ENCODE measurements around the gene MPPED1. TPM values are rescaled to one million over a fixed set of nuclear protein-coding genes. Genes with fewer than 3 reads are reported as not detected.

Gene MPPED1
- total RNA-seq, 1 donor from 2014 or later, result not detected

DNA sequence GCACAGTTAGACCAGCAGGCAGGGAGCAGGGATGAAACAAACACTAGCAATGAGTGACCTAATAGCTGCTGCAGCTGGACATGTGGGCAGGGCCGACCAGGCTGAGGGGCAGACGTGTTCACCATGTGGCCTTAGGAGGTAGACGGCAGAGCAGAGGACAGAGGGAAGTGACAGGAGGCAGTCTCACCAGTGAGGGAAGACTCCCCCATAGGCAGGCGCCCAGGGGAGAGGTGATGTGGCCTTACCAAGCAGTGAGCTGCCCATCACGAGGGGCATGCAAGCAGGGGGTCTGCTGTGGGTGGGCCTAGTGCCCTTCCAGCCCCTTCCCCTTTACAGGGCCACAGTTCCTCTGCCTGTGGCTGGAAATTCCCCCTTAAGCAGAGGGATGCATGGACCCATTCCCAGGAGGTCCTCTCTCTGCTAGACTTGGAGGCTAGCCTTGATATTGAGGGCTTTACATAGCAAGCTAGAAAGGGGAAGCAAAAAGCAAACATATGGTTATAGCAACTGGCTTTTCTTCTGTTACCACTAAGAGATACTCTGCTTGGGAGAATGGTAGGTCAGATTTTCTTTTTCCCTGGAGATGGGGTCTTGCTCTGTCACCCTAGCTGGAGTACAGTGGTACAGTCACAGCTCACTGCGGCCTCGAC, 67.6 kb downstream of the MPPED1 start:
- DNase-seq (no peak), ATAC-seq (ENCODE audit: poor library complexity) (no peak)
- intact Hi-C loops (cut with DNase I), result no loop called here

DNA sequence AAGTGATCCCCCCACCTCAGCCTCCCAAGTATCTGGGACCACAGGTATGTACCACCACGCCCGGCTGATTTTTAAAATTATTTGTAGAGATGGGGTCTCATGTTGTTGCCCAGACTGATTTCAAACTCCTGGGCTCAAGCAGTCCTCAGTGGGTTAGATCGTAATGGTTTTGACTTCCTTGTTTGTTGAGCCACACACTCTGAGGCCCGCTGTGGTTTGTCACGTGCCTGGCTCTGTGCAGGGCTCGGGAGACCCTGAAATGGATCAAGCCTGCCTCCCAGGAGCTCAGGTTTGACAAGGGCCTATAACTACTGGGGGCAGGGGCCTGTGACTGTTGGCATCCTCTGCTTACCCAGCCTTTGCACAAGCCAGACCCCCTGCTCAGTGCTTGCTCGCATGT, 68.1 kb downstream of the MPPED1 start:
- intact Hi-C loops (cut with DNase I), result no loop called here
- no peak for ATAC-seq (ENCODE audit: poor library complexity)
- DNase-seq, result no peak

GRCh38 chr22:43481568-43482317, 69.9 kb downstream of the MPPED1 start:
- DNase-seq (no peak), ATAC-seq (ENCODE audit: poor library complexity) (no peak)
- intact Hi-C loops (cut with DNase I), result no loop called here

DNA sequence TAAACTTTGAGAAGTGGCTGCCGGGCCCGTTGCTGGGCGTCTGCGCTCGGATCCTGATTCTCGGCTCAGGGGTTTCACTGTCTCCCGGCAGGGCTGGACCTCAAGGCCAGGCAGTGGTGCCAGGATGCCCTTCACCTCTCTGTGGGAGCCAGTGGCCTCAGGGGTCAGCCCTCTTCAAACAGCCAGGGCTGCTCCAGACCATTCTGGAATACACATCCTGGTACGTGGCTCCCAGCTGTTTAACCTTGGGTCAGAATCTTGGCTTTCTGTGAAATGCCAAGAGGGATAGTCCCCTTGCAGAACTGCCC, 70.5 kb downstream of the MPPED1 start:
- DNase-seq (no peak), ATAC-seq (ENCODE audit: poor library complexity) (no peak)
- intact Hi-C loops (cut with DNase I), result no loop called here

GRCh38 chr22:43483266-43483665, 71.5 kb downstream of the MPPED1 start:
- no peak for DNase-seq
- no peak for ATAC-seq (ENCODE audit: poor library complexity)
- intact Hi-C loops (cut with DNase I), result no loop called here

DNA sequence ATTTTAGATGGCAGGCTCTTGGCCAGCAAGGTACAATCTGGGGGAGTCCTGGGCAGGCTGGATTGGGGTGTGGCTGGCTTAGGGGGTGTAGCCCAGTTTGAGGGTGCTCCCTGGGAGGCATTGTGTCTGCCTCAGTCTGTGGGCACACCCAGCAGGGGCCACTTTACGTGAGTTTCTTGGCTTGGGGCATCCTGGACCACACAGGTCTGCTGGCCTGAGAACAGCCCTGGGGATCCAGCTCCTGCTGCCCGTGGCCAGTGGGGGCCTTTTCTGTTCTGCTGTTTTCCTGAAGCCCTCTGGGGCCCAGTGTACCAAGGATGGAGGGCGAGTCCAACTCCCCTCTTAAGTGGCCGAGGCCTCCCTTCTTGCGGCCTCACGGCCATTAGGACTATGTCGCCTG, 71.9 kb downstream of the MPPED1 start:
- no peak for ATAC-seq (ENCODE audit: poor library complexity)
- DNase-seq, result no peak
- intact Hi-C loops (cut with DNase I), result no loop called here

- ATAC-seq (ENCODE audit: poor library complexity), result no peak
- no peak for DNase-seq
- intact Hi-C loops (cut with DNase I), result no loop called here
Observed at GRCh38 chr22:43484227-43484626, 72.4 kb downstream of the MPPED1 start.

DNA sequence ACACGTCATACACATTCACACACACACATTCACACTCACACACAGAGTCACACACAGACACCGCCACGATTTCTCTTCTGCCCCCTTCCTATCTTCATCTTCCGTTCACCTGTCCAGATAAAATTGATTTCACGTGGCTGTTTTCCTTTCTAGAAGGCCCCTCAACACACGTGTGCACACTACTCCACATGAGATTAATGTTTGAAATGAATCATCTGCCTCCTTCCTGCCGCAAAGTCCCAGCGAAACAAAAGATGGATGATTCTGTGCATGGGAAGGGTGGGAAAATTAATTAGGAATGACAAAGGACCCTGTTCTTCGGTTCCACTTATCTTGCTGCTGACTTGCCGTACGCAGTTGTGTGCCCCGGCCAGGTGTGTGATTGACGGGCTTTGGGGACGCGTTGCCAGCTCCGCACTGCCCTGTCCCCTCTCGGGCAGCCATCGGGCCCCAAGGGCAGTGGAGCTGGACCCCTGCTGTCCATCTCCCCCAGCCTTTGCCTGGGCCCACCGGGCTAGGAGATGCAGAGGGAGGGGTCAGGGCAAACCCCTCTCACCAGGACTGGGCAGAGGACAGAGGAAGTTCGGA, 73.8 kb downstream of the MPPED1 start:
- intact Hi-C loops (cut with DNase I), result no loop called here
- no peak for DNase-seq
- no peak for ATAC-seq (ENCODE audit: poor library complexity)

DNA sequence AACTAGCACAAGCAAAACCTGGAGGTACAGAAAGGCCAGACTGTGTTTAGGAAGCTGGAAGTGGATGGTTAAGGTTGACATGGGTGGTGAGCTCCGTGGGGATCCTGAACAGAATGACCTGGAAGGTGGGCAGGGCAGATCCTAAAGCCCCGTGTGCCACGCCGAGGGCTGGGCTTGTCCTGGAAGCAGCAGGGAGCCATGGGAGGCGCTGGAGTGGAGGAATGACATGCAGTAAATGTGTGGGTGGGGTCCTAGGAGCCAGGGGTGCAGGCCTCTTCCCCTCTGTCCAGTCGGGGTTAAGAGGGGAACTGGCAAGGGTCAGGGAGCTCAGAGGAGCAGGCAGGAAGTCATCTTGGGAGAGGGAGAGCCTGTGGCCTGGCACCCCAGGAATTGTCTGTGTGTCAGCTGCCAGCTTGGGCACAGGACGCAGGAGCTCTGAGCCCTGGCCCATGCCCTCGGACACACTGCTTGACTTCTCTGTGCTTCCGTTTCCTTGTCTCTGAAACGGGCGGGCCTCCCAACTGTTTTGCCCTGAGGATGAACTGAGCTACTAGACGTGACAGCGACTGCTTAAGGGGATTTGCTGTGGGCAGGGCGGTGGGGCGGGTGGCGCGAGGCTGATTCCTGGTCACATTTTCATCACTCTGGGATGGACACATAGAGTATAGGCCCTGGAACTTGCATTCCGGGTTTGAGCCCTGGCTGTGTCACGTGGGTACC, 75.7 kb downstream of the MPPED1 start:
- DNase-seq (no peak), ATAC-seq (ENCODE audit: poor library complexity) (no peak)
- intact Hi-C loops (cut with DNase I), result no loop called here

GRCh38 chr22:43488031-43488866, 76.4 kb downstream of the MPPED1 start:
- ATAC-seq (ENCODE audit: poor library complexity) (no peak), DNase-seq (no peak)
- intact Hi-C loops (cut with DNase I), result no loop called here

- no peak for ATAC-seq (ENCODE audit: poor library complexity)
- intact Hi-C loops (cut with DNase I), result no loop called here
- DNase-seq, result no peak
Observed at GRCh38 chr22:43488937-43489336, 77.1 kb downstream of the MPPED1 start.

GRCh38 chr22:43490311-43490710, 78.5 kb downstream of the MPPED1 start:
- intact Hi-C loops (cut with DNase I), result no loop called here
- DNase-seq (no peak), ATAC-seq (ENCODE audit: poor library complexity) (no peak)

DNA sequence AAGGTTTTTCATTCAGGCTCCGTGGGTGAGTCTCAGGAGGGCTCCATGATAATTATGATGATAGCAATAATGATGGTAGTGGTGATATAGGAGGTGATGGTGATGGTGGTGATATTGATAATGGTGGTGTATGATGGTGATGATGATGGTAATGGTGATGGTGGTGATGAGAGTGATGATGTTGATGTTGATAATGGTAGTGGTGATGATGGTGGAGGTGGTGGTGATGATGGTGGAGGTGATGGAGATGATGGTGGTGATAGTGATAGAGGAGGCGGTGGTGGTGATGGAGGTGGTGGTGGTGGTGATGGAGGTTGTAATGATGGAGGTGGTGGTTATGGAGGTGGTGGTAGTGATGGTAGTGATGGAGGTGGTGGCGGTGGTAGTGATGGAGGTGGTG, 79.4 kb downstream of the MPPED1 start:
- intact Hi-C loops (cut with DNase I), result no loop called here
- DNase-seq (no peak), ATAC-seq (ENCODE audit: poor library complexity) (no peak)

- ATAC-seq (ENCODE audit: poor library complexity) (no peak), DNase-seq (no peak)
- intact Hi-C loops (cut with DNase I), result no loop called here
Observed at GRCh38 chr22:43491737-43492136, 79.9 kb downstream of the MPPED1 start.

DNA sequence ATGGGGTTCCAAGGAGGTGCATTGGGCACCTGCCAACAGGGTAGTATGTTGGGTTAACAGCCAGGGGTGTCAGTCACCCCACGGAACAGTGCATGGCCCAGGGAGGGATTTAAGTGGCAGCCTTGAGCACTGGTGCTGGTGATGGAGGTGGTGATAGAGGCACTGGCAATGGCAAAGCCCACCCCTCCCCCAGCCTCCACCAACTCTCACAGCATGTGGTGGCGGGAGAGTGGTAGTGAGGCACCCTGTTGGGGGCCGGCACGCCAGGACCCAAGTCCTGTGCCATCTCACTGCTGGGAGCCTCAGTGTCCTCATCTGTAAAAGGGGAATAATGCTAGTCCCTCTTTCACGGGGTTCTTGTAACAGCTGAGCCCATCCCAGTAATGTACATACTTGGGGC, 81.5 kb downstream of the MPPED1 start:
- no peak for DNase-seq
- no peak for ATAC-seq (ENCODE audit: poor library complexity)
- intact Hi-C loops (cut with DNase I), result no loop called here

DNA sequence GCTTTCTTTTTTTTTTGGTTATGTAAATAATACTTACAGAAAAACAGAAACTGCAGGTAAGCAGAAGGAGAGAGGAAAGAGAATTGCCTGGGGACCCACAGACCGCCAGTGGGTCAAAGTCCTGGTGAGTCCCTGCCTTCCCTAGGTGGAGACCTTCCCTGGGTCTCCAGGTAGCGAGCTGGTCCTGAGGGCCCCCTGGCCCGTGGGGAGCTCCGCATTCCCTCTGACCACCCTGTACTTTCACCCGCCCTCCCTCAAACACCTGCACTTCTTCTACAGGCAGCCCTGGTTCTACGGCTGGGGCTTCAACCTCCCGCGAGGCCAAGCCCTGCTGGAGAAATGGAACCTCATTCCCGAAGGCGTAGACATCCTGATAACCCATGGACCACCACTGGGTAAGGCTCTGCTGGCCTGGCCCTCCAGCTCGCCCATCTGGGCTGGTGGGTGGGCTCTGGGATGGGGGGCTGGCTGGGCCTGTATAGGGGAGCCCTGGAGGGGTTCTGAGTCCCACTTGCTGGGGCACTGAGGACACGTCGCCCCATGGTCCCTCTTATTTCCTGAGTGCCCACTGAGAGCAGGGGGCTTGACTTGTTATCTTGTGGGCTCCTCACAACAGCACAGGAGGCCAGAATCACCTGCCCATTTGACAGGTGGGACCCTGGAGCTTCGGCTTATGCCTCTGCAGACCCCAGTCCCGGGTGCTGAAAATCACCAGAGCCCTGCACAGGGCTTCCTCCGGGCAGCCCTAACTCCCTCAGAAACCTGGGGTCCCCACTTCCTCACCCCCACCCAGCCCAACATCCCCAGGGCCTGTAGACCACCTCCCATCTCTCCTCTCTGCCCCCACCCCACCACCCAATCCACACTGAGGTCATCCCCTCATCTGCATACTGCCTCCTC, 86.4 kb downstream of the MPPED1 start:
- intact Hi-C loops (cut with DNase I), result no loop called here
- ATAC-seq (ENCODE audit: poor library complexity), result no peak
- DNase-seq, result no peak

DNA sequence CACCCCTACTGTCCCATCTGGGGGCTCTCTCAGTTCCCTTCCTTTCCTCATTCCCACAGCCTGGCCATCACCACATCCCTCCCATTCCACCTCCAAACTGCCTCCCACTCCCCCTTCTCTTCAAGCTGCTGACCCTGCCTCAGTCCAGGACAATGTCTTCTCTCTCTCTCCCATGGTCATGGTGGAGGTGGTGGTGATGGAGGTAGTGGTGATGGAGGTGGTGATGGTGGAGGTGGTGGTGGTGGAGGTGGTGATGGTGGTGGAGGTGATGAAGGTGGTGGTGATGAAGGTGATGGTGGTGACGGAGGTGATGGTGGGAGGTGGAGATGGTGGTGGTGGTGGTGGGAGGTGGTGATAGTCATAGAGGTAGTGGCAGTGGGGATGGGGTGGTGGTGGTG, 87.0 kb downstream of the MPPED1 start:
- intact Hi-C loops (cut with DNase I), result no loop called here
- no peak for ATAC-seq (ENCODE audit: poor library complexity)
- DNase-seq, result no peak
